ENCODE measurements around the gene PIK3R3.

PIK3R3 gene

GRCh38 chr1:46020010-46020409 lies 112.4 kb downstream of the PIK3R3 start:
- DNase-seq = peak in 2 of 3 donors; percentile 17 to 29

DNA sequence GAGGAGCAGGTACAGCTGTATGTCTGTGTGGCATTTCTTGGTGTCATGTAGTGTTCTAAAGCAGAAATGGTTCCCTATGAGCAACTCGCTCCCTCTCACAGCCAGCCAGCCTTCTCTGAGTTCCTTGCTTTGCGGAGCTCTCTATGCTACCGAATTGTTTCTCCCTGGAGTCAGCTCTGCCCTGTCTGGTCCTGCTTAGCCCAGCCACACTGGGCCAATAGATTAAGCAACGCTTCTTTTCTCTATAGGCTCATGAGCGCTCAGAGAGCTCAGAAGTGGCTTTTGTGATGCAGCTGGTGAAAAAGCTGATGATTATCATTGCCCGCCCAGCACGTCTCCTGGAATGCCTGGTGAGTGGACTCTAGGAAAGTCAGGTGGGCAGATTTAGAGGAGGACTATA lies 113.1 kb downstream of the PIK3R3 start:
- DNase-seq = no peak

GRCh38 chr1:46017876-46018503 lies 114.4 kb downstream of the PIK3R3 start:
- peak; percentile 72 to 82 (median 81) for DNase-seq

DNA sequence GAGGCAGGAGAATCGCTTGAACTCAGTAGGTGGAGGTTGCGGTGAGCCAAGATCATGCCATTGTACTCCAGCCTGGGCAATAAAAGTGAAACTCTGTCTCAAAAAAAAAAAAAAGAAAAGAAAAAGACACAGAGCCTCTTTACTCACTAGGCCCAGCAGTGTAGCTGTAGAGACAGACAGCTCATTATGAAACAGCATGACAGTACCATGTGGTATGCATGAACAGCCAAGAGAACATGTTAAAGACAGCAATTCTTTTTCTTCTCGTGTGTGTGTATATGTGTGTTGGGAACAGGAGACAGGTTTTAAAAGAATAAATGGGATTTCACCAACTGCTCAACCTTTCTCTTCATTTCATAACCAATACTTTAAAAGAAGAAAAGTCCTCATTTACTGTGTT lies 118.8 kb downstream of the PIK3R3 start:
- DNase-seq = no peak

GRCh38 chr1:46012236-46012635 lies 120.2 kb downstream of the PIK3R3 start:
- peak in 1 of 3 donors; percentile 17 for DNase-seq

DNA sequence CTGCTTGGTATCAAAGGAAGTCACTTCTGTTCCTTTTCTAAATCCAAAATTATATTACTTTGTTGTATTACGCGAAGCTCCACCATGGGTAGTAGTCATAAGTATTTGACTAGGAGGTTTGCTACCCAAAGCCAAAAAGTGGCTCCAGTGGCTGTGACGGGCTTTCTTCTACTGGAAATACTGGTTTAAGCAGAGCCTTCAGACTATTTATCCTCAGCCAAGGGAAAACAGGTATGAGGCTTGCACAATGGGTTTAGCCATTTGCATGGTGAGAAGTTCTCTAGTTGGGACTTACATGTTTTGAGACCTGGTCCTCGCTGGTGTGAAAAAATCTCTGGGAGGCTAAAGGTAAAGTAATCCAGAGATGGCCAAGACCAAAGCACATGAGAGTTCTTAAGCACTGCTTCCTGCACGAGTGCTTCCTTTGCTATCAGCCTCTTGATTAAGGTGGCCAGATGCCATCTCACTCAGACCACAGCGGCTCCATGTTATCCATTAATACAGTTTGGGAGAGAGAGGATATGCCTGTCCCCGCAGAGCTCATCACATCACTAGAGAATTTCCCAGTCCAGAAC lies 121.2 kb downstream of the PIK3R3 start:
- DNase-seq = peak in 1 of 3 donors; percentile 1

DNA sequence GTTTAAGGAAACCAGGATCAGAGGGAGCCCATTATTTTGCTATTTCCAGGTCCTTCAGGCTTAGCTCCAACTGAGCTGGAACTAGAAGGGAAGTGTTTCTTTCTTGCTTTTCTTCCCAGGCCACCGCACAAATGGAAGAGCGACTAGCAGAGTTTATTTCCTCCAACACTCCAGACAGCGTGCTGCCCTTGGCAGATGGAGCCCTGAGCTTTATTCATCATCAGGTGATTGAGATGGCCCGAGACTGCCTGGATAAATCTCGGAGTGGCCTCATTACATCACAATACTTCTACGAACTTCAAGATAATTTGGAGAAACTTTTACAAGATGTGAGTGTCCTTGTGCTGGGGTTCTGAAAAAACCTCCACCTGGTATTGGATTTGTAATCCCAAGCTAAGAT lies 121.8 kb downstream of the PIK3R3 start:
- peak in 1 of 3 donors; percentile 12 for DNase-seq

GRCh38 chr1:46008585-46008984 lies 123.8 kb downstream of the PIK3R3 start:
- DNase-seq = no peak

- no peak for DNase-seq
Measured at GRCh38 chr1:46005594-46005993, 126.8 kb downstream of the PIK3R3 start.

GRCh38 chr1:46004492-46004891 lies 127.9 kb downstream of the PIK3R3 start:
- DNase-seq = no peak

GRCh38 chr1:46003315-46003714 lies 129.1 kb downstream of the PIK3R3 start:
- DNase-seq = peak; percentile 63 to 69 (median 66)

- DNase-seq = no peak
Measured at GRCh38 chr1:46002551-46003150, 129.8 kb downstream of the PIK3R3 start.

DNA sequence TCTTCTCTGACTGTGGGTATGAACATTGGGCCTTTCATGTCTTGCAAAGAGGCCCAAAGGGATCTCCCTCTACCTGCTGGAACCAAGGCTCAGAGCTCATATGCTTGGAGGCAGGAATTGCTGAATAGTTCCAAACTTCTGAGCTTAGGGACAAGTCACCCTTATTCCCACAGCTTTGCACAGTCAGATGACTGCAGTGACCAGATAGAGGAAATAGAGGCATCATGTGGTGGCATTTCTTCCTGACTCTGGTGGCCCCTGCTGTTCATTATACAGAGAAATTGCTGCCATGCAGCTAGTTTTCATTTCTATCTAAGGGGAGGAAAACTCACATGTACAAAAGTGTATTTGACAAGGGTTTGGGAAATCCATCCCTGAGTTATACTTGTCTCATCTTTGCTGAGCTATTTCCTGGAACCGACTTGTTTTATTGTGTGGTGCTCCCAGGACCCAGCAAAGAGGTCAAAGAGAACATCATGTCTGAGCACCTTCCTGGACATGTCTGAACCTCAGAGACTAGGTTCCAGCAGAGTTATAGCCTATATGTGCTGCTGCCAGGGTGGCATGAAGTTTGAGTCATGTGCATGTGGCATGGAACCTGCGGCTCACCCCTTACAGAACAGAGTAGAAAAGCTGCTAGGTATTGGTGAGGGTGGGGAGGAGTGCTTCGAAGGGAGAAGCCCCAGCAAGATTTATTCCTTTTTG lies 131.2 kb downstream of the PIK3R3 start:
- peak; percentile 35 to 57 (median 56) for DNase-seq

DNA sequence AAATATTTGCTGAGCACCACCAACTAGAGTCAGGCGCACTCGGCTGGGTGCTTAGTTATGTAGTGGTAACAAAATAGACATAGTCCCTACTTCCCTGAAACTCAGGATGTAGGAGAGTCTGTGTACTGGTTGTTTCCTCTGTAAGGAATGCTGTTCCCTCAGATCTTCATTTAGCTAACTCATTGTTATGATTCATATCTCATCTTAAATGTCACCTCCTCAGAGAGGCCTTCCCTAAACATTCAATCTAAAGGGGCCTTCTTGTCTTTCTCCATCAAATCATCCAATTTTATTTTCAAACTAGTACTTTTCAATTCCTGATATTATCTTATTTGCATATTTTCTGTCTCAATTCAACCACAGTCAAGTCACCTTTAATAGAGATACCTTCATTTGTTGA lies 132.9 kb downstream of the PIK3R3 start:
- DNase-seq = peak in 1 of 3 donors; percentile 6

DNA sequence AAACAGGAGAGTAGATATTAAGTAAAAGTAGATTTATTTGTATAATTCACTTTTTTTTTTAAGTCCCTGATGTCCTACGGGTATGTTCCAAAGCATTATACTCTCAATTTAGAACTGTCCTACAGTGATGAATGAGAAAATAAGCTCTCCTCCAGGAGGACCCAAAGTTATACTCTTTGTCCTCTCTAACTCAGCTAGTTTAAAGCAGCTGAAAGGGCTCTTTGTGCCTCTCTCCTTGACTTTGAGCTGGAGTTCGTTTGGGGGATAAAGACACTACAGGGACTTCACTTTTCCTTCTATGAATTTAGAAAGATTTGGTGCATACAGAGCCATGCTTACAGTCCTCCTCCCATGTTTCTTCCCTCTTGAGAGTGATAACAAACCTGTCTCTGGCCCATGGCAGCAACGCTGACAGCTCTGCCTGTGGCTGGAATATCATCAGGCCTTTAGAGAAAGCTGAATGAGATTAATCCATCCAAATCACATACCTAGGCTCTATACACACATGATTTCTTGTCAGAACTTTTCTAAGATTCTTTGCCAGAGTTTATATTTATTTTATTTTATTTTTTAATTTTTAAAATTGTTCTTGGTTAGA lies 134.3 kb downstream of the PIK3R3 start:
- DNase-seq = no peak

- no peak for DNase-seq
Measured at GRCh38 chr1:45995298-45995697, 137.1 kb downstream of the PIK3R3 start.

DNA sequence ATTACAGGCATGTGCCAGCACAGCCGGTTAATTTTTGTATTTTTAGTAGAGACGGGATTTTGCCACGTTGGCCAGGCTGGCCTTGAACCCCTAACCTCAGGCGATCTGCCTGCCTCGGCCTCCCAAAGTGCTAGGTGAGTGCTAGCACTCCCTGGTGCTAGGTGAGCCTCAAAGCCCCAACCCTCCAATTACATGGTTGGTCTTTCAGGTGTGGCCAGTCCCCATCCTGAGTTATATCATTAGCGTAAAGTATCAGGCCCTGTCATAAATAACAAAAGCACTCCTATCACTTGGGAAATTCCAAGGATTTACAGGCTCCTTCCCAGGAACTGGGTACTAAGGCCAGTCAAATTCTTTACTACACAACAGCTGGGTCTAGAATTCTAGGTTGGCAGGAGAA lies 138.0 kb downstream of the PIK3R3 start:
- DNase-seq = no peak

Data from suppressor macrophage treated with lipopolysaccharide for 1 hour (primary cell).